ENCODE results near the gene ARHGDIG. TPM values are rescaled to one million over a fixed set of nuclear protein-coding genes. Genes with fewer than 3 reads are reported as not detected.
A peak's percentile ranks its signal among the peaks of the same experiment; 100 is the strongest.

The ARHGDIG gene
- total RNA-seq, 2 donors from 2014 or later, result 5.9 to 6.8 TPM

GRCh38 chr16:242281-242680 lies 38.1 kb upstream of the ARHGDIG start:
- Histone ChIP-seq H3K4me1 (peaks cover 0 to 43% of the 10 kb centered on the region in 2 donors), H3K36me3 (no peaks in the 10 kb centered on the region), H3K27ac (peak overlapping the region in 1 of 2 donors; percentile 21), H3K9me3 (no peaks in the 10 kb centered on the region), H3K27me3 (no peaks in the 10 kb centered on the region), H3K4me3 (no peak overlapping the region)
- no peak for TF ChIP-seq CTCF (IDR thresholded peaks at IDR 0.05)
- no peak for DNase-seq (ENCODE audit: low spot score)

GRCh38 chr16:243348-243747 lies 37.0 kb upstream of the ARHGDIG start:
- DNase-seq (ENCODE audit: low spot score), result no peak
- Histone ChIP-seq H3K4me1 (peaks cover 0 to 43% of the 10 kb centered on the region in 2 donors), H3K27ac (peak overlapping the region; percentile 31 to 32), H3K9me3 (no peaks in the 10 kb centered on the region), H3K4me3 (no peak overlapping the region), H3K36me3 (no peaks in the 10 kb centered on the region), H3K27me3 (no peaks in the 10 kb centered on the region)
- no peak for TF ChIP-seq CTCF (IDR thresholded peaks at IDR 0.05)

GRCh38 chr16:245105-245504 lies 35.3 kb upstream of the ARHGDIG start:
- Histone ChIP-seq H3K4me3 (no peak overlapping the region), H3K27ac (no peak overlapping the region), H3K4me1 (peaks cover 0 to 32% of the 10 kb centered on the region in 2 donors), H3K27me3 (no peaks in the 10 kb centered on the region), H3K36me3 (peaks cover 2% of the 10 kb centered on the region), H3K9me3 (no peaks in the 10 kb centered on the region)
- TF ChIP-seq CTCF (IDR thresholded peaks at IDR 0.05), result no peak
- no peak for DNase-seq (ENCODE audit: low spot score)

- no peak for DNase-seq (ENCODE audit: low spot score)
- Histone ChIP-seq H3K4me3 (no peak overlapping the region), H3K4me1 (peaks cover 0 to 15% of the 10 kb centered on the region in 2 donors), H3K27me3 (no peaks in the 10 kb centered on the region), H3K27ac (no peak overlapping the region), H3K9me3 (no peaks in the 10 kb centered on the region), H3K36me3 (peaks cover 12% of the 10 kb centered on the region)
- TF ChIP-seq CTCF (IDR thresholded peaks at IDR 0.05), result no peak
These were observed 33.4 kb upstream of the ARHGDIG start for GRCh38 chr16:247027-247426.

- no peak for TF ChIP-seq CTCF (IDR thresholded peaks at IDR 0.05)
- no peaks in the 10 kb centered on the region for H3K9me3 ChIP-seq
- no peaks in the 10 kb centered on the region for H3K27me3 ChIP-seq
- H3K4me3 ChIP-seq, result no peak overlapping the region
- H3K27ac ChIP-seq, result no peak overlapping the region
- no peak for DNase-seq (ENCODE audit: low spot score)
- peaks cover 26% of the 10 kb centered on the region for H3K36me3 ChIP-seq
- peaks cover 0 to 5% of the 10 kb centered on the region in 2 donors for H3K4me1 ChIP-seq
These were observed 31.0 kb upstream of the ARHGDIG start for GRCh38 chr16:249431-249830.

All from right atrium auricular region (tissue), 2 donors.